GM13976 (cell line): ENCODE results near the gene OR52W1.

Experiments used
- DNase-seq: peaks from one replicate; pipeline ENCODE4 v3.0.0; 2012; ENCODE audit warnings: low spot score
- CTCF ChIP-seq: IDR thresholded peaks from 2 replicates; pipeline ENCODE4 v1.5.1; 2012; ENCODE audit warnings: borderline replicate concordance, mild to moderate bottlenecking; ENCODE audit not compliant: insufficient read depth; ENCODE audit errors: extremely low read depth, missing control alignments, control extremely low read depth
- in situ Hi-C: fragments of 300-500 bp; cut with MboI; formaldehyde crosslinking; loops from one replicate; pipeline ENCODE4 v1.12.0; 2022; ENCODE audit warnings: low sequenced_read_pairs, mixed read lengths, inconsistent platforms; ENCODE audit not compliant: unreplicated experiment

The OR52W1 gene

GRCh38 chr11:6234387-6235107 lies 35.5 kb downstream of the OR52W1 start, which contains the start of gene FHIP1B:
Gene FHIP1B (minus strand): TSS chr11:6234636. CDS start chr11:6224516, 10,120 bp downstream.
- in situ Hi-C loops: no loop called here
- no peak for TF ChIP-seq CTCF
- peak; percentile 96 for DNase-seq

GRCh38 chr11:6237266-6237665 lies 38.2 kb downstream of the OR52W1 start:
- in situ Hi-C loops: no loop called here
- TF ChIP-seq CTCF: no peak
- no peak for DNase-seq

GRCh38 chr11:6237761-6238302 lies 38.8 kb downstream of the OR52W1 start:
- in situ Hi-C loops: no loop called here
- TF ChIP-seq CTCF: no peak
- DNase-seq: no peak

- in situ Hi-C loops: no loop called here
- no peak for TF ChIP-seq CTCF
- no peak for DNase-seq
Observed at GRCh38 chr11:6238902-6239301, 39.9 kb downstream of the OR52W1 start, which contains the start of gene CNGA4. Gene CNGA4 (plus strand): TSS chr11:6239089. CDS start chr11:6239207, 118 bp downstream.

GRCh38 chr11:6240139-6240538 lies 41.1 kb downstream of the OR52W1 start:
- no peak for TF ChIP-seq CTCF
- DNase-seq: no peak
- in situ Hi-C loops: no loop called here

- no peak for TF ChIP-seq CTCF
- DNase-seq: no peak
- in situ Hi-C loops: no loop called here
Observed at GRCh38 chr11:6240781-6241180, 41.8 kb downstream of the OR52W1 start.
